ENCODE results near the gene INSYN1.

GRCh38 chr15:73737535-73737934 lies 15.6 kb downstream of the INSYN1 start:
- TF ChIP-seq POLR2AphosphoS5 (IDR thresholded peaks at IDR 0.05; ENCODE audit: insufficient read depth, low read depth, low read length) (no peak), CTCF (IDR thresholded peaks at IDR 0.05; ENCODE audit: extremely low read depth in 1 of 2, insufficient read depth in 1 of 2, low read depth in 1 of 2, low read length in 2 of 2) (no peak), MAX (IDR thresholded peaks at IDR 0.05; ENCODE audit: insufficient read depth, insufficient read length) (no peak)

All from endothelial cell of umbilical vein (primary cell).